Measurements from ENCODE around the gene CELA1. TPM values are rescaled to one million over a fixed set of nuclear protein-coding genes. Genes with fewer than 3 reads are reported as not detected.

Gene CELA1
- total RNA-seq, 1 experiment from 2014 or later: not detected

GRCh38 chr12:51391283-51392123 lies 45.0 kb upstream of the CELA1 start, which contains the start of gene GALNT6:
TSS of gene GALNT6 (minus strand) at chr12:51391406. CDS start at chr12:51379781, 11,625 bp downstream.
- H3K9me3 ChIP-seq (ENCODE audit: control insufficient read depth, low read depth, low read length): no peaks in the 10 kb centered on the region
- H3K56ac ChIP-seq (ENCODE audit: insufficient read length, low read depth, low read length): no peak within 1 kb of the TSS
- no peaks in the 10 kb centered on the region for H3K79me1 ChIP-seq (ENCODE audit: insufficient read depth, low read depth, low read length, poor library complexity, severe bottlenecking)
- H2AK5ac ChIP-seq (ENCODE audit: insufficient read length, low read length): no peak within 1 kb of the TSS
- H4K91ac ChIP-seq (ENCODE audit: insufficient read length, low read depth, low read length): no peak within 1 kb of the TSS
- H3K23ac ChIP-seq (ENCODE audit: insufficient read length, low read depth, low read length): no peak within 1 kb of the TSS
- H2BK20ac ChIP-seq (ENCODE audit: low read depth, low read length, poor library complexity, severe bottlenecking): no peak within 1 kb of the TSS
- peaks cover 7% of the 10 kb centered on the region; the same call in 1 of the 2 replicates for H3K4me1 ChIP-seq (ENCODE audit: insufficient read depth, low read length)
- TF ChIP-seq CTCF (conservative IDR thresholded peaks at IDR 0.05): no peak
- no CpG with 5 or more reads among the region's 73 CpGs for WGBS (ENCODE audit: extremely low coverage, insufficient read length, low lambda C conversion rate)
- H3K9ac ChIP-seq (ENCODE audit: extremely low read depth, insufficient read length, low read length): peak within 1 kb of the TSS; percentile 71
- no peaks in the 10 kb centered on the region; the same call in 1 of the 2 replicates for H3K27me3 Mint-ChIP-seq (ENCODE audit: low read depth)
- H3K14ac ChIP-seq (ENCODE audit: insufficient read depth, low read length): peak within 1 kb of the TSS; percentile 84
- H3K4me1 Mint-ChIP-seq: peaks cover 41 to 50% of the 10 kb centered on the region in 2 experiments
- no peak within 1 kb of the TSS for H2BK5ac ChIP-seq (ENCODE audit: insufficient read length, low read length)
- no peak within 1 kb of the TSS for H2AFZ ChIP-seq (ENCODE audit: low read length)
- H4K20me1 ChIP-seq (ENCODE audit: control insufficient read depth, insufficient read depth, insufficient read length): no peaks in the 10 kb centered on the region
- DNase-seq: peak; percentile 92
- no peaks in the 10 kb centered on the region for H3K9me3 Mint-ChIP-seq
- no peak within 1 kb of the TSS for H2BK12ac ChIP-seq (ENCODE audit: insufficient read length, low read depth, low read length)
- H3K79me2 ChIP-seq (ENCODE audit: insufficient read depth, low read length): no peaks in the 10 kb centered on the region
- H2BK15ac ChIP-seq (ENCODE audit: low read depth, low read length): no peak within 1 kb of the TSS; the same call in 1 of the 2 replicates
- H3K27ac Mint-ChIP-seq: peak within 1 kb of the TSS; percentile 86 to 95 (median 94)
- no peaks in the 10 kb centered on the region for H3K27me3 ChIP-seq (ENCODE audit: insufficient read depth, low read length)
- peaks cover 10% of the 10 kb centered on the region for H3K23me2 ChIP-seq (ENCODE audit: insufficient read length, low read depth, low read length, poor library complexity, severe bottlenecking)
- H3K4ac ChIP-seq (ENCODE audit: low read depth, low read length): no peak within 1 kb of the TSS
- no peak within 1 kb of the TSS for H3T11ph ChIP-seq (ENCODE audit: low read length)
- peak within 1 kb of the TSS; percentile 58 for H3K18ac ChIP-seq (ENCODE audit: insufficient read length, low read depth, low read length)
- no peak within 1 kb of the TSS for H2BK120ac ChIP-seq (ENCODE audit: low read depth, low read length, poor library complexity, severe bottlenecking)
- H3K36me3 Mint-ChIP-seq (ENCODE audit: insufficient read depth in 1 of 3, low read depth in 3 of 3): peaks cover 3 to 14% (median 9%) of the 10 kb centered on the region in 3 experiments; a peak in 6 of 7 replicates
- H4K8ac ChIP-seq (replicated peaks; ENCODE audit: insufficient read length, low read depth, low read length): no peak within 1 kb of the TSS
- peak within 1 kb of the TSS; percentile 79 for H3K4me2 ChIP-seq (ENCODE audit: insufficient read depth, insufficient read length, low read length)
- peak within 1 kb of the TSS; percentile 90 to 95 for H3K4me3 Mint-ChIP-seq
- no peak within 1 kb of the TSS for H3K27ac ChIP-seq (ENCODE audit: insufficient read length, low read depth, low read length)
- no peak within 1 kb of the TSS for H4K5ac ChIP-seq (ENCODE audit: insufficient read length, low read depth, low read length)

All from H9 (cell line).